Skeletal muscle satellite cell (primary cell): Measurements from ENCODE around the gene MFRP.

Source experiments
- H3K27me3 ChIP-seq: 2 replicates; pipeline ENCODE4 v1.7.0; 2013; ENCODE audit warnings: low read length; ENCODE audit not compliant: control insufficient read depth, insufficient read depth
- H3K36me3 ChIP-seq: 2 replicates; pipeline ENCODE4 v1.7.0; 2013; ENCODE audit warnings: mild to moderate bottlenecking, control low read depth, low read length; ENCODE audit not compliant: insufficient read depth
- H3K4me1 ChIP-seq: 2 replicates; pipeline ENCODE4 v1.7.0; 2013; ENCODE audit warnings: low read length; ENCODE audit not compliant: control insufficient read depth, insufficient read depth
- H3K4me2 ChIP-seq: 2 replicates; pipeline ENCODE4 v1.7.0; 2013; ENCODE audit warnings: mild to moderate bottlenecking, low read length
- H3K4me3 ChIP-seq: 2 replicates; pipeline ENCODE4 v1.7.0; 2013; ENCODE audit warnings: low read length
- H3K9ac ChIP-seq: 2 replicates; pipeline ENCODE4 v1.7.0; 2013; ENCODE audit warnings: mild to moderate bottlenecking, low read depth, low read length, moderate library complexity
- H3K9me3 ChIP-seq: replicated peaks from 2 replicates; pipeline ENCODE4 v1.7.0; 2013; ENCODE audit warnings: mild to moderate bottlenecking, control low read depth, low read length

MFRP gene

DNA sequence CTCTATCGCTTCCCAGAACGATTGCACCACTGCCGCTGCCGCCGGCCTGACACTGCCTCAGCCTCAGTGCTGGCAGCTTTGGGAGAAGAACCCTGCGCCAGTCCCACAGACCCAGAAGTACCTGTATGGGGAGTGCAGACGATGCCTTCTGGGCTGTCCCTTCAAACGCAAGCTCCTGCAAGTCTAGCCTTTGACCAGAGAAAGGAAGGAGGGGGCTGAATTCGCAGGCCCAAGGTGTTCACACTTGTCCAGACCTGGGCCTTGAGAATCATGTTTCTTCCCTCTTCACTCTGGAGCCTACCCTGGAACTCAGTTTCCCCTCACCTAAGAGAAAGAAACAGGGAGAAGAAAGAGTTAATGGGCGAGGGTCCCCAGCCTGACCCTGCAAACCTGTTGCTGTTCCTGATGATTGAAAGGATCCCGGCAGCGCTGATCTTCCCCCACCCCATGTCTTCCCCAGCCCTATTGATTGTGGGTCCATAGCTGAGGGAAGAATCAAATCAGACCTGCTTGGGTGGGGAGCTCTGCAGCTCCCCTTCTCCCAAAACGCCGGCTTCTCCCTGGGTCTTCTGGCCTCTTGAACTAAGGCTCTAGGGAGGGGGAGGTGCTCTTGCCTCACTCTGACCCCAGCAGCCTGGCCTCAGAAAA is 28.8 kb downstream of the MFRP start:
- peaks cover 9% of the 10 kb centered on the region for H3K27me3 ChIP-seq
- no peaks in the 10 kb centered on the region for H3K9me3 ChIP-seq
- H3K36me3 ChIP-seq = no peaks in the 10 kb centered on the region
- H3K4me3 ChIP-seq = no peak overlapping the region
- H3K9ac ChIP-seq = no peak overlapping the region
- H3K4me1 ChIP-seq = peaks cover 49% of the 10 kb centered on the region
- H3K4me2 ChIP-seq = peak overlapping the region; percentile 95

DNA sequence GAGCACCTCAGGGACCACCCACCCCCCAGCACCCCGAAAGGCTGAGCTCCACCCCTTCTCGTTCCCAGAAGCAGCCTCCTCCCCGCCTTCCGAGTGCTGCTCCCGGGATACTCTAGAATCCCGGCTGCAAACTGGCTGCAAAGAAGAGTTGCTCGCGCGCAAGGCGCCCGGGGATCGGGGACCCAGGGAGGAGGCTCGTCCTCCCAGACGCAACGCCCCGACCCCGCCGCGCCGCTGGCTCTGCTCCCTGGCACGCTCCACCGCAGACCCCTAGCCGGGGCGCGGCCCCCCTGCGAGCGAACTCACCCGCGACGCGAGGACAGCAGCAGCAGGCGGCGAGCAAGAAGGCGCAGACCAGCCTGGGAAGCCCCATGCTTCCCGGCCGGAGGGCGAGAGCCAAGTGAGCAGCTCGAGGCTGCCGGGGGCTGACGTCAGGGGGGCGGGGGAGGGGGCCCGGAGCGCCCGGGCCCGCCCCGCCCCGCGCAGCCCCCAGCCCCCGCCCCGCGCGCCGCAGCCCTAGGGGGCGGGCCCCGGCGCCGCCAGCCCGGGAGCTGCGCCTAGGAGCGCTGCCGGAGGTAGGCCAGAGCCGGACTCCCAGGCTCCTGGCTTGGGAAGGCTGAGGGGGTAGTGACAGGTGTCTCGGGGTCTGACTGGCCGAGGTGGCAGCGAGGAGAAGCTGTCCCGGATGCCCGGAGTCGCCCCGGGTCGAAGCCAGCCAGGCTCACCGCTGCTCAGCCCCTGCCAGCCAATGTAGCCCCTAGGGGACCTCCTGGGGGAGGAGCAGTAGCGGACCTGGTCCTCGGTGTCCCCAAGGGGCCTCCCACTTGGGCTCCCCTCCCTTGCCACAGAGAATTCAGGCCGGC is 29.5 kb downstream of the MFRP start, which contains the start of gene MCAM:
TSS of gene MCAM (minus strand) at position 402 of the 863 bp plus-strand sequence. CDS start at position 373, 29 bp downstream.
- H3K9ac ChIP-seq = peak within 1 kb of the TSS; percentile 35
- no peaks in the 10 kb centered on the region for H3K36me3 ChIP-seq
- H3K4me3 ChIP-seq = peak within 1 kb of the TSS; percentile 69
- peaks cover 9% of the 10 kb centered on the region for H3K27me3 ChIP-seq
- peaks cover 49% of the 10 kb centered on the region for H3K4me1 ChIP-seq
- no peaks in the 10 kb centered on the region for H3K9me3 ChIP-seq
- peak within 1 kb of the TSS; percentile 95 for H3K4me2 ChIP-seq

DNA sequence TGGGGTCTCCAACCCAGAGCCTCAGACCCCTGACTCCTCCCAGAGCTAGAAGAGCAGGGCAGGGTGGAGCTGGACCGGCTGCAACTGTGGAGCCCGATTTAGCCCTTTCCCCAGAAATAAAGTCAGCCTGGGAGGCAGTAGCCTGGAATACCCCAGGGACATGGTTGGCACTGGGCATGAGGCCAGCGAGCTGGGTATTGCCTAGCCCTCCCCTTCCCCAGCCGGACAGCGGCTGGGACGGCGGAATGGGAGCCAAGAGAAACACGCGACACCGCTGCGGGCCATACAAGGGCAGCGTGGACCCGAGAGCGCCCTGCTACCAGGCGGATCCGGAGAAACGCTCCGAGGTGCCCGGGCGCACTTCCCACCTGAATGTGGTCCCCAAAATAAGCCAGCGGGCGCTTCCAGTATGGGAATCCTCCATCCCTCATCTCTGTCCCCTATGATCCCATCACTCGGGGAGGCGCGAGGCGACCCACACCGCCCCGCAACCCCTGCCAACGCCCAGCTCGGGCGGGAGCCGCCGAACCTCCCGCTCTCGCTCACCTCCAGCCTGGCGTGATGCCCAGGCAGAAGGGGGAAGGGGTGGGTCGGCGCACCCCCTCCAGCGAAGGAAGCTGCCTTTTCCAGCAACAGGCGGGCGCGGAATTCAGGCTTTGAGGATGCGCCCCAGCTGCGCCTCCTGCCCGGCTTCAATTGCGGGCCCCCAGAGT is 30.3 kb downstream of the MFRP start:
- Histone ChIP-seq H3K4me1 (peaks cover 45% of the 10 kb centered on the region), H3K4me3 (peak overlapping the region; percentile 69), H3K9ac (peak overlapping the region; percentile 35), H3K4me2 (peak overlapping the region; percentile 95), H3K36me3 (no peaks in the 10 kb centered on the region), H3K9me3 (no peaks in the 10 kb centered on the region), H3K27me3 (peaks cover 9% of the 10 kb centered on the region)

DNA sequence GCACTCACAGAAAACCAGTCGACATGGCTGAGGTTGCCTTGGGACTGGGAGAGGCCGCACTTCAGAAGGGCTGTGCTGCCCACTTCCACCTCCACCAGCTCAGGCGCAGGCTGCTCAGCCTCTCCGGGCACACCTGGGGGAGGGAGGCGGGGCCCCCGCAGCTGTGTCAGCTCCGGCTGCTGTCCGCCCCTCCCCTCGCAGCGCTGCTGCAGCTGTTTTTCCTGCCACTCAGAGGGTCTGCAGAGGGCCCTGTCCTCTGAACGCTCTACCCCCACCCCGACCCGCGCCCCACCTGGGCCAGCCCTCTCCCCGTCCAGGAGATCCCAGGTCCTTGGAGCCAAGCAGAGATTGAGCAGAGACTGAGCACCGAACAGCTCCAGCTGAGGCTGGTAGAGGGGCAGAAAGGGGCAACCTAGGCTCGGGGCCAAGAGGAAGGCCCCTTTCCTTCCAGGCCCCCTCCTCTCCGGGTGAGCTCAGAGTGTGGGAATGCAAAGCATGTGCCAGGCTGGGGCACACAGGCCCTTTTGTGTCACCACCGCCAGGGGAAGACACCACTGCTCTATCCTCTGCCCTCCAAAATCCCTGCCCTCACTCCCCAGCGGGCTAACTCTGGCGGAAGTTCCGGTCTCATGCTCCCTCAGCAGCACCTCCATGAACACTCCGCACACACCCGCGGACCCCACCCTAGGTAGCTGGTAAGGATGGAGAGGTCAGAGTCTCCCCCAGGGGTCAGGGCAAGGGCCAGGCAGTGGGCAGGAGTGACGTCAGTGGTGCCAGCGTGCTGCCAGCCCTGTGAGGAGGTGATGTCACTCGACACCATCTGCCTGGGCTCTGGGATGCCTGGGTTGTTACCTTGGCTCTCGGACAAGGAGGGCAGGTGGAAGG is 31.1 kb downstream of the MFRP start:
- Histone ChIP-seq H3K36me3 (no peaks in the 10 kb centered on the region), H3K9me3 (no peaks in the 10 kb centered on the region), H3K4me1 (peaks cover 37% of the 10 kb centered on the region), H3K4me3 (peak overlapping the region; percentile 69), H3K27me3 (peaks cover 9% of the 10 kb centered on the region), H3K4me2 (peak overlapping the region; percentile 95), H3K9ac (no peak overlapping the region)

DNA sequence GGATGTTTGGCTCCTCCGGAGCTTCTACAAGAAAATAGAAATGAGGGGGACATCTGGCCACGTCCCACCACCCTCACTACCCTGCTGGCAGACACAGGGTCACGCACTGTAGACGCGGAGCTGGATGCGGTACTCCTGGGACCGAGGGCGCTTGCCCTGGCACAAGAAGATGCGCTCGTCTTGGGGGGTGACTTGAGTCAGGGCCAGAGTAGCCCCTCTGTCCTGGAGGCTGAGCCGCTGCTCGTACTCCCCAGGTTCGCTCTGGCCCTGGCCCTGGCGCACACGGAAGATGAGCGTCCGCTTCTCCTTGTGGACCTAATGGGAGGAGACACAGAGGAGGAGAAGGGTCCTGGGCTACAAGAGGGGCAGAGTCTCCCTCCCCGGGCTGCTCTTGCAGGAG is 31.8 kb downstream of the MFRP start:
- H3K36me3 ChIP-seq = peaks cover 1% of the 10 kb centered on the region
- H3K9me3 ChIP-seq = no peaks in the 10 kb centered on the region
- H3K9ac ChIP-seq = no peak overlapping the region
- peaks cover 9% of the 10 kb centered on the region for H3K27me3 ChIP-seq
- no peak overlapping the region for H3K4me2 ChIP-seq
- H3K4me1 ChIP-seq = peaks cover 37% of the 10 kb centered on the region
- H3K4me3 ChIP-seq = no peak overlapping the region

DNA sequence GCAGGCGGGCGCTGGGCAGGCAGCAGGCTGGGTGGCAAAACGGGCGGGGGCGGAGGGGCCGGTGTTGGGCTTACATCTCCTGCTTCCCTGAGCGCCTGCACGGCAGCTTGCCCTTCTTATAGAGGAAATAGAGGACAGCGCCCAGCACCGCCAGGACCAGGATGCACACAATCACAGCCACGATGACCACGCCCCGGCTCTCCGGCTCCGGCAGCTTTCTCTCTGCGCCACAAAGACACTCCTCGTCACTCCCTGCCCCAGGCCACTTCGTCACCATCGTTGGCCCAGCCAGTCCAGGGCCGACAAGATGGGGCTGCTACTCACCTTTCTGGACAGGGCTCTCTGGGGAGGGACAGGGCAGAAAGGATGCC is 35.8 kb downstream of the MFRP start:
- H3K9me3 ChIP-seq = no peaks in the 10 kb centered on the region
- H3K4me1 ChIP-seq = peaks cover 14% of the 10 kb centered on the region
- H3K4me3 ChIP-seq = no peak overlapping the region
- H3K27me3 ChIP-seq = peaks cover under 1% of the 10 kb centered on the region
- H3K9ac ChIP-seq = no peak overlapping the region
- H3K36me3 ChIP-seq = peaks cover 10% of the 10 kb centered on the region
- no peak overlapping the region for H3K4me2 ChIP-seq

DNA sequence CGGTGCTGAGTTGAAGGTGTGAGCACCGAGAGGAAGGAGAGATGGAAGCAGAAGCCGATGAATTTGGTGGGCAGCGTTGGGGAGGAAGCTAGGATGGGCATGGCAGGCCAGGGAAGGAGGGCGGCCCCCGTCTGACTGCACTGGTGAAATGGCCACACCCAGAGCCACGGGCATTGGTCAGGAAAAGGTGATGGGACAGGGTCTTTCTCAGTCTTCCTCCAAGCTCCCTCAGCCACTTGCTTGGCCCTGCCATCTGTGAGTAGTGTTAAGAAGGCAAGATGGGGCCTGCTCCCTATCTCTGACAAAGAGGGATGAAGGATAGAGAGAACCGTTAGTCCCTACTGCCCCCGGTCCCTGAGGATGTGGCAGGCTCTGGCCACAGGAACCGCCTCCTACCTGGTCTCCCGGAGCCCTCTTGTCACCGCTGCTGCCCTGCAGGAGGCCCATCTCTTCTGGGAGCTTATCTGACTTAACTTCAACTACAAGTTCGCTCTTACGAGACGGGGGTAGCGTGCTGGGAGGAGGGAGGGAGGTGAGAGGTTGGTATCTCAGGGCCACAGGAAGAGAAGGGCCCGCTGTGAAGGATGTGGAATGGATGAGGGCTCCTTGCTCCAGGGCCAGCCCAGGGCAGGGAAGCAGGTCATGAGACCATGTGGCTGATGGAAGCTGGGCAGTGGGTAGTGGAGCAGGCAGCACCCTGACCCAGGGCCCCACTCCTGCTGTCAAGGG is 36.4 kb downstream of the MFRP start:
- H3K27me3 ChIP-seq = no peaks in the 10 kb centered on the region
- no peak overlapping the region for H3K4me2 ChIP-seq
- H3K9ac ChIP-seq = no peak overlapping the region
- peaks cover 11% of the 10 kb centered on the region for H3K36me3 ChIP-seq
- no peak overlapping the region for H3K4me3 ChIP-seq
- peaks cover 8% of the 10 kb centered on the region for H3K4me1 ChIP-seq
- no peaks in the 10 kb centered on the region for H3K9me3 ChIP-seq

DNA sequence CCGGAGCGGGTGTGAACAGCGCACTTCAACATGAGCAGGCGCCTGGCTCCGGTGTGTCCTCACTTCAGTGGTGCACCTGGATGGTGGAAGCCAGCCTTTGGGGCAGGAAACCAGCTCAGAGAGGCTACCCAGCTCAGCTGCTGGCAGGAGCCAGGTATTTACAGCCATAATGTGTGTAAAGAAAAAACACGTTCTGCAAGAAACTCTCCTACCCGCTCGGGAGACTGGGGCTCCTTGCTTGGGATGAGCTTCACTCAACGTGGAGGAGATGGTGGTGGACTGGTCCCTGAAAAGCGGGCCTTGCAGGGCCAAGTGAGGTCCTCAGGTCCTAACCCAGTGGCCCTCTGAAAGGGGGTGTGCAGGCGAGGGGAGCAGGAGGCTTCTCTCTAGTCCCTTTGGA is 37.1 kb downstream of the MFRP start:
- no peaks in the 10 kb centered on the region for H3K27me3 ChIP-seq
- H3K4me2 ChIP-seq = no peak overlapping the region
- H3K4me3 ChIP-seq = no peak overlapping the region
- no peak overlapping the region for H3K9ac ChIP-seq
- H3K9me3 ChIP-seq = no peaks in the 10 kb centered on the region
- peaks cover 14% of the 10 kb centered on the region for H3K36me3 ChIP-seq
- H3K4me1 ChIP-seq = peaks cover 6% of the 10 kb centered on the region

DNA sequence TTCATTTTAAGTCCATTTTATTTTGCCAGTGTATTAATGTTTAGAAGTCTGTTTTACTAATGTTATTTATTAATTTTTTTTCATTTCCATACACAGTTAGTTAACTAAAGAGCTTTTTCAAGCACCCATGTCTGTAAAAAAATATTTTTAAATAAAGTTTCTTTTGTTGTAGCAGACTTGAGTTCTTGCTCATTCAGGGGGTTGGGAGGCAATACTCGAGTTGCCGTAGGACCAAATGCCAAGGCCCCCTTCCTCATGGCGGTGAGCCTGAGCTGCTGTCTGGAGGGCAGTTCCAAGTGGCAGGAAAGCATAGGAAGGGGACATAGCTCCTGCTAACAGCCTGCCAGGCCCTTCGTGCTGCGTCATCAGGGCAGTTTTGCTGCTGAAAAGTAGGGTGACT is 38.5 kb downstream of the MFRP start:
- Histone ChIP-seq H3K4me2 (no peak overlapping the region), H3K9me3 (no peaks in the 10 kb centered on the region), H3K36me3 (peaks cover 25% of the 10 kb centered on the region), H3K4me3 (no peak overlapping the region), H3K9ac (no peak overlapping the region), H3K4me1 (peaks cover 6% of the 10 kb centered on the region), H3K27me3 (no peaks in the 10 kb centered on the region)

DNA sequence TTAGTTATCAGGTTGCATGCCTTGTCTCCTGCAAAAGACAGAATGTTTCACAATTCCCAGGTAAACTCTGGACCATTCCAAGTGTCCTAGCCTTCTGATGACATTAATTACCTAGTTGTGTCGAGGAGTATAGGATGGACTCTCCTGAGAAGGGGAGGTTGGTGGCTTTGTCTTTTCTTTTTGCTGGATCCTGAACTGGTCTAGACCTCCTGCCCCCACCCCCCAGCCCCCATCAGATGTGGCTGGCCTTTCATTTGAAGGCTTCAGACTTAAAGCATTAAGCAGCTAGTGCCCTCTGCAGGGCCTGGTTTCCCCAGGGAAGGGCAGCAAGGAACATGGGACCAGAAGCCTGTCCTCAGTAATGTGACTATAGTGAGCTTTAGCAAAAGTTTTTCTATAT is 39.3 kb downstream of the MFRP start:
- no peaks in the 10 kb centered on the region for H3K9me3 ChIP-seq
- H3K4me1 ChIP-seq = peaks cover 6% of the 10 kb centered on the region
- H3K4me2 ChIP-seq = no peak overlapping the region
- no peaks in the 10 kb centered on the region for H3K27me3 ChIP-seq
- no peak overlapping the region for H3K4me3 ChIP-seq
- H3K9ac ChIP-seq = no peak overlapping the region
- H3K36me3 ChIP-seq = peaks cover 32% of the 10 kb centered on the region
